MM.1S (cell line): ENCODE results near the gene ATP8B3.

Experiments
- DNase-seq: peaks from one replicate; pipeline ENCODE4 v3.0.0-alpha.2; 2015
- H2AFZ ChIP-seq: fragments of 300-600 bp; sonication (generic); 2 replicates; pipeline ENCODE4 v1.6.0; 2016; ENCODE audit warnings: antibody characterized with exemption, low read length
- H3F3A ChIP-seq: fragments of 300-600 bp; sonication (generic); 2 replicates; pipeline ENCODE4 v1.6.1; 2016; ENCODE audit warnings: mild to moderate bottlenecking, antibody characterized with exemption, low read length, moderate library complexity, mixed read lengths; ENCODE audit not compliant: insufficient read depth
- H3K27ac ChIP-seq: fragments of 300-600 bp; sonication (generic); 2 replicates; pipeline ENCODE4 v1.5.1; 2016; ENCODE audit warnings: mild to moderate bottlenecking, low read length
- H3K27me3 ChIP-seq: fragments of 300-600 bp; sonication (generic); replicated peaks from 2 replicates; pipeline ENCODE4 v1.6.0; 2016; ENCODE audit warnings: low read length; ENCODE audit not compliant: insufficient read depth
- H3K36me3 ChIP-seq: fragments of 300-600 bp; sonication (generic); replicated peaks from 2 replicates; pipeline ENCODE4 v1.6.1; 2016; ENCODE audit warnings: mild to moderate bottlenecking, low read length, mixed read lengths; ENCODE audit not compliant: insufficient read depth
- H3K4me1 ChIP-seq: fragments of 300-600 bp; sonication (generic); 2 replicates; pipeline ENCODE4 v1.6.1; 2016; ENCODE audit warnings: low read length, mixed read lengths
- H3K4me2 ChIP-seq: fragments of 300-600 bp; sonication (generic); 2 replicates; pipeline ENCODE4 v1.6.0; 2016; ENCODE audit warnings: low read depth, low read length
- H3K4me3 ChIP-seq: fragments of 300-600 bp; sonication (generic); 2 replicates; pipeline ENCODE4 v1.5.1; 2016; ENCODE audit warnings: low read length, mixed read lengths
- H3K79me2 ChIP-seq: fragments of 300-600 bp; sonication (generic); 2 replicates; pipeline ENCODE4 v1.6.1; 2016; ENCODE audit warnings: mixed run types, low read length, mixed read lengths
- H3K9ac ChIP-seq: fragments of 300-600 bp; sonication (generic); 2 replicates; pipeline ENCODE4 v1.6.1; 2016; ENCODE audit warnings: low read length, mixed read lengths
- H3K9me2 ChIP-seq: fragments of 300-600 bp; sonication (generic); replicated peaks from 2 replicates; pipeline ENCODE4 v1.6.1; 2016; ENCODE audit warnings: mild to moderate bottlenecking, low read length, mixed read lengths; ENCODE audit not compliant: insufficient read depth
- H3K9me3 ChIP-seq: fragments of 300-600 bp; sonication (generic); replicated peaks from 2 replicates; pipeline ENCODE4 v1.6.1; 2016; ENCODE audit warnings: mild to moderate bottlenecking, low read length, mixed read lengths; ENCODE audit not compliant: insufficient read depth
- H4K20me1 ChIP-seq: fragments of 300-600 bp; sonication (generic); 2 replicates; pipeline ENCODE4 v1.6.1; 2016; ENCODE audit warnings: mild to moderate bottlenecking, low read length, moderate library complexity, mixed read lengths; ENCODE audit not compliant: insufficient read depth
- EZH2 ChIP-seq: fragments of 300-600 bp; sonication (generic); optimal IDR thresholded peaks from 2 replicates; pipeline ENCODE3; 2017; ENCODE audit warnings: low read depth, mild to moderate bottlenecking, antibody characterized with exemption, low read length, mixed read lengths
- EZH2phosphoT487 ChIP-seq: fragments of 300-600 bp; sonication (generic); IDR thresholded peaks from 2 replicates; pipeline ENCODE4 v1.6.1; 2018; ENCODE audit warnings: antibody characterized with exemption, low read length
- TF ChIP-seq, protein P1 (sequence below): fragments of 300-600 bp; sonication (generic); IDR thresholded peaks from 2 replicates; pipeline ENCODE4 v1.5.1; 2016; ENCODE audit warnings: antibody characterized with exemption, low read length, mixed read lengths

The ATP8B3 gene

DNA sequence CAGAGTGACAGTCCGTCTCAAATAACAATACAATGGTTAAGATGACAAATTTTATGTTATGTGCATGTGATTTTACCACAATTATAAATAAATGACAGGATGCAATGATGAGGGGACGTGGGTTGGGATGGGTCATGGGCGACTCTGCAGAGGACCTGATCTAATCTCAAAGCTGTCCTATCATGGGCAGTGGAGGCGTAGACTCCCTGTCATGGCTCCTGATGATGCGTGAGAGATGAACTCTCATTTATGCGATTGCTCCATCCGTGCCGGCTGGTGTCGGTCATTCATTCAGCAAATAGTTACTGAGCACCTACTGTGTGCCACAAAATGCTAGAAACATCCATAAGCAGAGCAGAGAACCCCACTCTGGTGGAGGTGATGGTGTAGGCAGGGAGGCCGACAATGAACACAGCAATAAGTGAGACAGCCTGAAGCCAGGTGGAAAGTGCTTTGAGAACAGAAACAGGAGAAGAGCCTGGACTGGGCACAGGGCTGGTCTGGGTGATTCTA, 37.9 kb upstream of the ATP8B3 start:
- H3K36me3 ChIP-seq = no peaks in the 10 kb centered on the region
- H3F3A ChIP-seq = peaks cover 12% of the 10 kb centered on the region
- no peaks in the 10 kb centered on the region for H3K9me3 ChIP-seq
- H2AFZ ChIP-seq = no peak overlapping the region
- no peaks in the 10 kb centered on the region for H3K27me3 ChIP-seq
- H3K4me2 ChIP-seq = no peak overlapping the region
- no peaks in the 10 kb centered on the region for H3K9me2 ChIP-seq
- H3K27ac ChIP-seq = no peak overlapping the region
- no peak overlapping the region for H3K9ac ChIP-seq
- no peak for TF ChIP-seq EZH2phosphoT487
- TF ChIP-seq EZH2 = no peak
- TF ChIP-seq, protein P1, sequence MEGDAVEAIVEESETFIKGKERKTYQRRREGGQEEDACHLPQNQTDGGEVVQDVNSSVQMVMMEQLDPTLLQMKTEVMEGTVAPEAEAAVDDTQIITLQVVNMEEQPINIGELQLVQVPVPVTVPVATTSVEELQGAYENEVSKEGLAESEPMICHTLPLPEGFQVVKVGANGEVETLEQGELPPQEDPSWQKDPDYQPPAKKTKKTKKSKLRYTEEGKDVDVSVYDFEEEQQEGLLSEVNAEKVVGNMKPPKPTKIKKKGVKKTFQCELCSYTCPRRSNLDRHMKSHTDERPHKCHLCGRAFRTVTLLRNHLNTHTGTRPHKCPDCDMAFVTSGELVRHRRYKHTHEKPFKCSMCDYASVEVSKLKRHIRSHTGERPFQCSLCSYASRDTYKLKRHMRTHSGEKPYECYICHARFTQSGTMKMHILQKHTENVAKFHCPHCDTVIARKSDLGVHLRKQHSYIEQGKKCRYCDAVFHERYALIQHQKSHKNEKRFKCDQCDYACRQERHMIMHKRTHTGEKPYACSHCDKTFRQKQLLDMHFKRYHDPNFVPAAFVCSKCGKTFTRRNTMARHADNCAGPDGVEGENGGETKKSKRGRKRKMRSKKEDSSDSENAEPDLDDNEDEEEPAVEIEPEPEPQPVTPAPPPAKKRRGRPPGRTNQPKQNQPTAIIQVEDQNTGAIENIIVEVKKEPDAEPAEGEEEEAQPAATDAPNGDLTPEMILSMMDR = no peak
- H3K79me2 ChIP-seq = peaks cover 67% of the 10 kb centered on the region
- no peak for DNase-seq
- H3K4me1 ChIP-seq = peaks cover 36% of the 10 kb centered on the region
- peaks cover 17% of the 10 kb centered on the region for H4K20me1 ChIP-seq
- no peak overlapping the region for H3K4me3 ChIP-seq

DNA sequence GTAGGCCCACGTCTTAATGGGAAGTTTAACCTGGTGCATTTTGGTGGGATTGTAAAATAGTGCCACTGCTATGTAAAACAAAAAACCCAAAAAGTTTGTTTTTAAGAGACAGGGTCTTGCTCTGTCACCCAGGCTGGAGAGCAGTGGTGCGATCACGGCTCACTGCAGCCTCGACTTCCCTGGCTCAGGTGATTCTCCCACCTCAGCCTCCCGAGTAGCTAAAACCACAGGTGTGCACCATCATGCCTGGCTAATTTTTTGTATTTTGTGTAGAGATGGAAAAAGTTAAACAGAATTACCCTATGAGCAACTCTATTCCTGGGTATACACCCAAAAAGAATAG, 37.0 kb upstream of the ATP8B3 start:
- Histone ChIP-seq H3K4me2 (peak overlapping the region; percentile 37; the same call in 1 of the 2 replicates), H3K9ac (peak overlapping the region; percentile 99; the same call in 1 of the 2 replicates), H3K27ac (peak overlapping the region; percentile 96; the same call in 1 of the 2 replicates), H3K4me3 (peak overlapping the region; percentile 35; the same call in 1 of the 2 replicates), H3K79me2 (peaks cover 67% of the 10 kb centered on the region), H3F3A (peaks cover 10% of the 10 kb centered on the region), H4K20me1 (peaks cover 24% of the 10 kb centered on the region), H3K9me2 (no peaks in the 10 kb centered on the region), H3K36me3 (no peaks in the 10 kb centered on the region), H3K4me1 (peaks cover 31% of the 10 kb centered on the region), H3K27me3 (no peaks in the 10 kb centered on the region), H3K9me3 (no peaks in the 10 kb centered on the region), H2AFZ (peak overlapping the region; percentile 64)
- TF ChIP-seq, protein P1 = no peak
- TF ChIP-seq EZH2 (no peak), EZH2phosphoT487 (no peak)
- DNase-seq = no peak

DNA sequence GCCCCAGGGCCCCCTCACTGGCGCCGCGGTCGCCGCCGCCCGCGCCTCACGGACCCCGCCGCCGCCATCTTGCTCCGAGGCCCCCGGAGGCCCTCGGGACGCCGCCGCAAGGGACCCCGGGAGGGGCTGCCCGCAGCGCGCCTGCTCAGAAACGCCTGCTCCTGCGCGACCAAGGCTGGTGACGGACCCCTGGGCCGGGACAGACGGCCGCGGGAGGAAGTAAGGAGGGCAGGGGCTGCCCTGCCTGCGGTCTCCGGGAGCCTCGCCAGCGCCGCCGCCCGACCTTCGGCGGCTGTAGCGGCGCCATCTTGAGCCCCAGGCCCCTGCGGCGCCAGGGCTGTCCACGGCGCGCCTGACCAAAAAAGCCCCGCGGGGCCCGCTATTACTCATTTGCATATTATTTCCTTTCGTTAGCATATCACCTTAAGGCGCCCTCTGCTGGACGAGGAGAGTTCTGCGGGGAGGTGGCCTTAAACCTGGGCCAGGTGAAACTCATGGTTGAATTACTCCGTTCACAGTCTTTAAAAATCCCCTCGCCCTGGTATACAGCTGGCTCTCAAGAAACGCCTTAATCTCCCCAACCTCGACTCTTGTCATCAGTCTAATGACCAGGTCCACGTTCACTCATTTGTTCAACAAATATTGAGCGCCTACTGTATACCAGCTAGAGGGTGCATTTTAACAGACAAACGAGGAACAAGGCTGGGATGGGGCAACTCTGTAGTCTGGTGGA, 36.5 kb upstream of the ATP8B3 start, which contains the start of gene REXO1:
Gene REXO1, minus strand, starts transcription at position 85 of the 733 bp plus-strand sequence. CDS start 125 bp downstream, outside the sequence.
- H3K79me2 ChIP-seq = peaks cover 67% of the 10 kb centered on the region
- no peaks in the 10 kb centered on the region for H3K9me3 ChIP-seq
- peak within 1 kb of the TSS; percentile 90 for H3K4me3 ChIP-seq
- no peaks in the 10 kb centered on the region for H3K27me3 ChIP-seq
- peak within 1 kb of the TSS; percentile 99 for H3K4me2 ChIP-seq
- H3K36me3 ChIP-seq = no peaks in the 10 kb centered on the region
- DNase-seq = peak; percentile 99
- H4K20me1 ChIP-seq = peaks cover 28% of the 10 kb centered on the region
- H3K9ac ChIP-seq = peak within 1 kb of the TSS; percentile 99
- peaks cover 10% of the 10 kb centered on the region for H3F3A ChIP-seq
- TF ChIP-seq, protein P1 = peak; percentile 97
- no peak for TF ChIP-seq EZH2
- no peaks in the 10 kb centered on the region for H3K9me2 ChIP-seq
- peak within 1 kb of the TSS; percentile 96 for H3K27ac ChIP-seq
- peaks cover 26% of the 10 kb centered on the region for H3K4me1 ChIP-seq
- peak within 1 kb of the TSS; percentile 77 for H2AFZ ChIP-seq
